Gastrocnemius medialis (tissue), 4 donors: ENCODE measurements around the gene BSN. TPM values are rescaled to one million over a fixed set of nuclear protein-coding genes. Genes with fewer than 3 reads are reported as not detected.

Experiments used
- ATAC-seq, 2 donors: fragments of 150-250 bp; one replicate each; pipeline ENCODE4 v1.9.1; 2016
- DNase-seq, 2 donors: peaks; one replicate each; pipeline ENCODE4 v3.0.0-alpha.2; 2019
- H3K27ac ChIP-seq, 4 donors: fragments of 200-600 bp; sonication (generic); 1 replicate in 1 of 4; 2 replicates in 3 of 4; pipeline ENCODE4 v1.5.1; 2016 to 2018; ENCODE audit warnings: mild to moderate bottlenecking in 2 of 4, moderate library complexity in 1 of 4
- H3K27me3 ChIP-seq, 3 donors: fragments of 200-600 bp; sonication (generic) in 2 of 3; 1 replicate in 1 of 3; 2 replicates in 2 of 3; pipeline versions ENCODE4 v1.5.1 to v1.6.0; 2016 to 2019; ENCODE audit warnings: mild to moderate bottlenecking in 1 of 3, moderate library complexity in 1 of 3
- H3K36me3 ChIP-seq, 2 donors: fragments of 200-600 bp; sonication (generic) in 1 of 2; one replicate each; pipeline ENCODE4 v1.5.1; 2017 to 2018
- H3K4me1 ChIP-seq, 2 donors: fragments of 200-600 bp; sonication (generic) in 1 of 2; one replicate each; pipeline ENCODE4 v1.5.1; 2016 to 2017; ENCODE audit warnings: mild to moderate bottlenecking in 2 of 2
- H3K4me3 ChIP-seq, 4 donors: fragments of 200-600 bp; sonication (generic) in 3 of 4; 1 replicate in 1 of 4; 2 replicates in 3 of 4; pipeline ENCODE4 v1.5.1; 2016 to 2019; ENCODE audit warnings: mild to moderate bottlenecking in 2 of 4
- H3K9me3 ChIP-seq, 3 donors: fragments of 200-600 bp; sonication (generic) in 2 of 3; 1 replicate in 1 of 3; 2 replicates in 2 of 3; pipeline ENCODE4 v1.5.1; 2016 to 2019
- POLR2A ChIP-seq, 2 donors: fragments of 450-650 bp; IDR thresholded peaks; one replicate each; pipeline ENCODE4 v1.6.1; 2017; ENCODE audit warnings: antibody characterized with exemption in 2 of 2, mild to moderate bottlenecking in 2 of 2, moderate library complexity in 2 of 2
- in situ Hi-C, 4 donors: fragments of 200-750 bp; cut with MboI; loops; one replicate each; pipeline versions ENCODE4 v1.15.0 to v1.8.0; 2017; ENCODE audit warnings: low sequenced_read_pairs in 4 of 4
- intact Hi-C: fragments of 100-400 bp; cut with DNase I; formaldehyde crosslinking; loops from one replicate; pipeline ENCODE4 v1.15.1; 2023; ENCODE audit warnings: low total_unique reads
- total RNA-seq, 4 donors: library from RNA; depleted of rRNA; stranded (reverse); fragments of >200 nt; gene quantifications; one replicate each; pipeline versions ENCODE4 v1.1.0 to v1.2.3, GENCODE V29; 2016
- TF ChIP-seq, protein P1 (sequence below), 5 experiments: fragments of 450-650 bp in 3 of 5; fragments of 200-600 bp in 2 of 5; sonication (generic) in 2 of 5; IDR thresholded peaks in 4 of 5; conservative IDR thresholded peaks in 1 of 5; 1 replicate in 4 of 5; 2 replicates in 1 of 5; pipeline ENCODE4 v1.5.1; 2016 to 2019; ENCODE audit warnings: antibody characterized with exemption in 5 of 5, mild to moderate bottlenecking in 3 of 5, moderate library complexity in 3 of 5

The BSN gene
- total RNA-seq, 4 donors from 2014 or later = 0.10 to 0.24 (median 0.21) TPM

DNA sequence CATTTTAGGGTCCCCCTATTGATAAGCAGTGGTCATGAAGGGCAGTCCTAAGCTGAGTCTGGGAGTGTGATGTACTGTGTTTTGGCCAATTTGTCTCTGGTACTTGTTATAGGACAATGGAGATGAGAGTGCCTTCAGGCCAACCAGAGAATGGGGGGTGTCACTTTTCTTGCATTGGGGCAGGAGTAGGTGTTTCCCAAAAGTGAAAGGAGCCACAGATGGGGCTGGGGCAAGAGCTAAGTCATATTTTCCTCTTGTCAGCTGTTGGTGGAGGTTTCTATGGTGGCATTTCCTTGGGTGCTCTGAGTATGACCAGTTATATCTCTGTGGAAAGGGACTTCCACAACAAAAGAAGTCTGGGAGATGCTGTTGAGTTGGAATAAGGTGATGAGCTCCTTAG lies 24.7 kb upstream of the BSN start:
- peak overlapping the region; percentile 32 to 66 (median 47) for H3K27ac ChIP-seq
- H3K9me3 ChIP-seq = no peaks in the 10 kb centered on the region
- in situ Hi-C loops (loop anchor here in 1 of 4 donors (25.0 kb wide), 1 partner anchor 308 kb away; no protein-coding TSS in a partner anchor), intact Hi-C loops (no loop called here)
- H3K36me3 ChIP-seq = peaks cover 0 to 44% of the 10 kb centered on the region in 2 donors
- no peaks in the 10 kb centered on the region for H3K27me3 ChIP-seq
- ATAC-seq (no peak), DNase-seq (no peak)
- H3K4me1 ChIP-seq = peaks cover 18 to 28% of the 10 kb centered on the region in 2 donors
- TF ChIP-seq, protein P1, sequence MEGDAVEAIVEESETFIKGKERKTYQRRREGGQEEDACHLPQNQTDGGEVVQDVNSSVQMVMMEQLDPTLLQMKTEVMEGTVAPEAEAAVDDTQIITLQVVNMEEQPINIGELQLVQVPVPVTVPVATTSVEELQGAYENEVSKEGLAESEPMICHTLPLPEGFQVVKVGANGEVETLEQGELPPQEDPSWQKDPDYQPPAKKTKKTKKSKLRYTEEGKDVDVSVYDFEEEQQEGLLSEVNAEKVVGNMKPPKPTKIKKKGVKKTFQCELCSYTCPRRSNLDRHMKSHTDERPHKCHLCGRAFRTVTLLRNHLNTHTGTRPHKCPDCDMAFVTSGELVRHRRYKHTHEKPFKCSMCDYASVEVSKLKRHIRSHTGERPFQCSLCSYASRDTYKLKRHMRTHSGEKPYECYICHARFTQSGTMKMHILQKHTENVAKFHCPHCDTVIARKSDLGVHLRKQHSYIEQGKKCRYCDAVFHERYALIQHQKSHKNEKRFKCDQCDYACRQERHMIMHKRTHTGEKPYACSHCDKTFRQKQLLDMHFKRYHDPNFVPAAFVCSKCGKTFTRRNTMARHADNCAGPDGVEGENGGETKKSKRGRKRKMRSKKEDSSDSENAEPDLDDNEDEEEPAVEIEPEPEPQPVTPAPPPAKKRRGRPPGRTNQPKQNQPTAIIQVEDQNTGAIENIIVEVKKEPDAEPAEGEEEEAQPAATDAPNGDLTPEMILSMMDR (IDR thresholded peaks at IDR 0.05 in 4 of 5, conservative IDR thresholded peaks at IDR 0.05 in 1 of 5) = no peak
- no peak for TF ChIP-seq POLR2A (IDR thresholded peaks at IDR 0.05)
- H3K4me3 ChIP-seq = no peak overlapping the region

DNA sequence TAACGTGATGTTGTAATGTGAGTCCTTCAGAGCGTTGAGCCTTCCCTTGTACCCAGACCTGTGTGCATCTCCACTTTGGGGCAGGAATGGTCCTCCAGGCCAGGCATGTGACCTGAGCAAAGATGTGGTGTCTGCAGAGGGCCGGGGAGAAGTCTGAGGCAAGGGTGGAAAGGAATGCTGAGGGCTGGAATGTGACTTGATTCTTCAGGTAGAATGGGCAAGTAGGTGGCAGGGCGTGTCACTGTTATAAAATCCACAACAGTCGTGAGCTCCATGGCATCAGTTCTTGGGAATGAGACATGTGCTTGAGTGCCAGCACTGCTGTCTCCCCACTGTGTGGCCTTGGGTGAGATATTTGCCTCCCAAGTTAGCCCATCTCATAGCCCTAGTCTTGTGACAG lies 24.0 kb upstream of the BSN start:
- in situ Hi-C loops (loop anchor here (10.0 to 25.0 kb wide), 3 partner anchors 75 to 307 kb away; partner anchors contain the start of gene APEH (in 3 of the 4)), intact Hi-C loops (no loop called here)
- DNase-seq (no peak), ATAC-seq (peak in 1 of 2 donors; percentile 32)
- TF ChIP-seq POLR2A (IDR thresholded peaks at IDR 0.05) = no peak
- TF ChIP-seq, protein P1 (IDR thresholded peaks at IDR 0.05 in 4 of 5, conservative IDR thresholded peaks at IDR 0.05 in 1 of 5) = no peak
- Histone ChIP-seq H3K4me1 (peaks cover 25 to 29% of the 10 kb centered on the region in 2 donors), H3K27me3 (no peaks in the 10 kb centered on the region), H3K9me3 (no peaks in the 10 kb centered on the region), H3K27ac (peak overlapping the region; percentile 32 to 66 (median 47)), H3K36me3 (peaks cover 0 to 41% of the 10 kb centered on the region in 2 donors), H3K4me3 (no peak overlapping the region)

DNA sequence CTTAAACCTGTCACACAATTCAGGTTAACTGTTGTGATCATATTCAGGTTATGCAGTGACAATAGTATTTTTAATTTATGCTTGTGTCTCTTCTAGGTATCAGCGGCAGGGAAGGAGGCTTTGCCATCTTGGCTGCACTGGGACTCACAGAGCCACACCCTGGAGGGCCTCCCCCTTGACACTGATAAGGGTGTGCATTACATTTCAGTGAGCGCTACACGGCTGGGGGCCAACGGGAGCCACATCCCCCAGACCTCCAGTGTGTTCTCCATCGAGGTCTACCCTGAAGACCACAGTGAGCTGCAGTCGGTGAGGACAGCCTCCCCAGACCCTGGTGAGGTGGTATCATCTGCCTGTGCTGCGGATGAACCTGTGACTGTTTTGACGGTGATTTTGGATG lies 23.6 kb upstream of the BSN start:
- H3K4me1 ChIP-seq = peaks cover 28 to 34% of the 10 kb centered on the region in 2 donors
- ATAC-seq (no peak), DNase-seq (no peak)
- intact Hi-C loops = no loop called here
- H3K27me3 ChIP-seq = no peaks in the 10 kb centered on the region
- no peak overlapping the region for H3K4me3 ChIP-seq
- peak overlapping the region; percentile 32 to 66 (median 47) for H3K27ac ChIP-seq
- no peaks in the 10 kb centered on the region for H3K9me3 ChIP-seq
- H3K36me3 ChIP-seq = peaks cover 0 to 41% of the 10 kb centered on the region in 2 donors
- TF ChIP-seq POLR2A (IDR thresholded peaks at IDR 0.05) = no peak
- TF ChIP-seq, protein P1 (IDR thresholded peaks at IDR 0.05 in 4 of 5, conservative IDR thresholded peaks at IDR 0.05 in 1 of 5) = no peak
- in situ Hi-C loops = loop anchor here (10.0 to 25.0 kb wide), 3 partner anchors 76 to 307 kb away; partner anchors contain the start of gene APEH (in 3 of the 4)

DNA sequence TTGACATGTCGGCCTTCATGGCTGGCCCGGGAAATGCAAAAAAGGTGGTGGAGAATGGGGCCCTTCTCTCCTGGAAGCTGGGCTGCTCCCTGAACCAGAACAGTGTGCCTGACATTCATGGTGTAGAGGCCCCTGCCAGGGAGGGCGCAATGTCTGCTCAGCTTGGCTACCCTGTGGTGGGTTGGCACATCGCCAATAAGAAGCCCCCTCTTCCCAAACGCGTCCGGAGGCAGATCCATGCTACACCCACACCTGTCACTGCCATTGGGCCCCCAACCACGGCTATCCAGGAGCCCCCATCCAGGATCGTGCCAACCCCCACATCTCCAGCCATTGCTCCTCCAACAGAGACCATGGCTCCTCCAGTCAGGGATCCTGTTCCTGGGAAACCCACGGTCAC lies 23.1 kb upstream of the BSN start:
- Histone ChIP-seq H3K4me3 (no peak overlapping the region), H3K27me3 (no peaks in the 10 kb centered on the region), H3K36me3 (peaks cover 0 to 41% of the 10 kb centered on the region in 2 donors), H3K27ac (peak overlapping the region; percentile 39 to 66 (median 47)), H3K9me3 (no peaks in the 10 kb centered on the region), H3K4me1 (peaks cover 33 to 39% of the 10 kb centered on the region in 2 donors)
- DNase-seq (no peak), ATAC-seq (no peak)
- intact Hi-C loops (no loop called here), in situ Hi-C loops (loop anchor here (10.0 to 25.0 kb wide), 3 partner anchors 76 to 306 kb away; partner anchors contain the start of gene APEH (in 3 of the 4))
- TF ChIP-seq, protein P1 (IDR thresholded peaks at IDR 0.05 in 4 of 5, conservative IDR thresholded peaks at IDR 0.05 in 1 of 5) = no peak
- no peak for TF ChIP-seq POLR2A (IDR thresholded peaks at IDR 0.05)
